SIG-M5 treated with dmso at 0.1 percent for 504 hours (cell line): ENCODE data around the gene UNC5B.
A peak's percentile ranks its signal among the peaks of the same experiment; 100 is the strongest.

Experiments
- DNase-seq: peaks from one replicate; lab custom pipeline; 2025; ENCODE audit not compliant: unreplicated experiment; lab: John Stamatoyannopoulos, UW

Gene UNC5B

DNA sequence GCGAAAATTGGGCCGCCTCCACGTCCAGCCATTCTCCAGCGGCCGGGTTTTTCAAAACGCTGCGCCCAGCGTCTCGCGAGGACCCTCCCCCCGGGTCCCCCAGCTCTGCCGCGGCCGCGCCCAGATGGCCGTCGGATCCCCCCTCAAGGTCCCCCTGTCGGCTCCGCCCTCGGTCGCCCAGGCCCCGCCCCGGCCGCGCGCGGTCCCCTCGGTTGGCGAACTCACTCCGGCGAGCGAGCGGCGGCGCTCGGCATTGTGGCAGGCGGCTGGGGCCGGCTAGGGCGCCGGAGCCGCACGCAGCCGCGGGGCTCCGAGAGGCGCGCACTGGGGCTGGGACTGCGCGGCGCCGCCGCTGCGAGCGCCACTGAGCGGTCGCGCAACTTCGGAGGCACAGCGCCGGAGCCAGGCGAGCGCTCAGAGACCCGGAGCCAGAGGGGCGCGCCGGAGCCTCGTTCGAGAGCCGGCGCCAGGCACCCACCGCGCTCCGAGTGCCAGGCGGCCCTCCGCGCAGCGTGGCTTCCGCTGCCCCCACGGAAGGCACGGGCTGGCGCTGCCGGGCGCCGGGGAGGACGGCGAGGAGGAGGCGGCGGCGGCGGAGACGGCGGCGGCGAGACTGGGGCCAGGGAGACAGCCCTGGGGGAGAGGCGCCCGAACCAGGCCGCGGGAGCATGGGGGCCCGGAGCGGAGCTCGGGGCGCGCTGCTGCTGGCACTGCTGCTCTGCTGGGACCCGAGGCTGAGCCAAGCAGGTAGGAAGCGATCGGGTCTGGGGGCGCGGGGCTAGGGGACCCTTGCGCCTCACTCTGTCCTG is at the start of gene UNC5B:
Gene UNC5B (plus strand): TSS at position 253 of the 809 bp plus-strand sequence. CDS start 416 bp downstream, at position 669.
- peak; percentile 57 for DNase-seq

DNA sequence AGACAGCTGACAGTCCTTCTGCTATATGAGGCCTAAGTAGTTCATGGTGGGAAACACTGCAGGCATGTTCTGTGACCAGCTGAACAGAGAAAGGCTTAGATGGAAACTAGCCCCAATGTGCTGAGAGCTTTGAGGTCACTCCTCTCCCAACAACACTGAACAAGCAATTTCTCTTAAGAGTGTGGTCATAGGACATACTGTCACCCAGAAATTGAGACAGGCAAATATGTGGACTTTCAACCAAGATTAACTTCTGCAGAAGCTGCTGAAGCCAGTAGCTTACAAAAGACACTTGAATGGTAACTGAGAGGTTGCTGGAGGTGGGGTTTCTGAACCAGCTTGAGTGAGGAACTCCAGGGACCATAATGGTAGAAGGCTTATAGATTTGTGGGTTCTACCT is 38.9 kb upstream of the UNC5B start:
- DNase-seq = no peak

DNA sequence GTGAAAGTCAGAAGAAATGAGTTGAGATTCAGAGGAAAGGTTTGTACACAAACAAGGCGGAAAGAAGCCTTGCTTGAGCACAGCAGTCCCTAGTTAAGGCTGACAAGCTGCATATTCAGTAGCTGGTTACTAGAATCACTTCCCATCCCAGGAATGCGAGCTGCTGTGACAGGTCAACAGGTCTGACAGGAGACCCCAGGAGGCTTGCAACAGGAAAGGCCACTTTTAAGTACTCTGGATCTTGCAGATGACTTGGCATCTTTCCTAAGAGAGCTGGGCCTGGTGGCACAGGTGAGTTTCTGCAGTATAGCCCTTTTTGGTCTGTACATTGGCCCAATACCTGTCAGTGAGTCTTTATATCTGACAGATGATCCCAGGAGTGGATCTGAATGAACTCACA is 35.7 kb upstream of the UNC5B start:
- DNase-seq = no peak

DNA sequence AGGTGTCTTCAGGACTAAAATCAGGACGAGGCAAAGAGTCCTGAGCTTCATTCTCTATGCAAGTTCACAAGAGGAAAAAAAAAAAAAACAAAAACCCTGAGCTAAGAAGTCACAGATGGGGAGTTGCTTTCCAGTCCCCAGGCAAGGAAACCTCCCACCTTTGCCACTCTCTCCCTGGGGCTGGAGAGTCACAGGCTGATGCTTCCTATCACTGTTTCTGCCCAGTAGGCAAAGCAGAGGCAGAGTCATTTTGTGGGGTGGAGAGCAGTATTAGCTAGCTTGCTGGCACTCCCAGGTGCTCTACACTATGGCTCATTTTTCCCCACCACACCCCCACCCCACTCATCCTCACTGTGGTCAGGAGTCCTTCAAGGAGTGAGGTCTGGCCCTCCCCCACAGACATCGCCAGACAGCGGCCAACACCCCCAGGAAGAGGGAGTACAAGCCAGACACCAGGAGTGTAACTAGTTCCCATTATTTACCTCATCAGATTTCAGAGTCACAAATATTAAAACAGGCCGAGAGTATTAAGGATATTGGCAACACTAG is 34.6 kb upstream of the UNC5B start:
- DNase-seq = no peak

DNA sequence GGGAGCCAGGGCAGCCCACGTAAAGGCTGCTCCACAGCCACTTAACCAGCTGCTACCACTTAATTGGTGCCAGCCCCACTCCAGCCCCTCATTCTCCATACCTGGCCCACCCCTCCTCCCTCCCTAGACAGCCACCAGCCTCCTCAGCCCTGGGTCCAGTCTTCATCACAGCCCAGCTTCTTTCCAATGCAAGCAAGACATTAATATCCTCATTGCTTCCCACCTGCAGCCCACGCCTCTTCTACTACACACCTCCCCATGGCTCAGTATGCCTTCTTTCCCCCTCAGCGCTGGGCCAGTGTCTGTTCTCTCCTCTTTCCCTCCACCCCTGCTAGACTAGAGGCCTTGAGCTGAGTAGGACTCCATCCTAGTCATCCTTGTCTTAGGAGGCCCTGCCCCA is 33.5 kb upstream of the UNC5B start:
- no peak for DNase-seq

DNA sequence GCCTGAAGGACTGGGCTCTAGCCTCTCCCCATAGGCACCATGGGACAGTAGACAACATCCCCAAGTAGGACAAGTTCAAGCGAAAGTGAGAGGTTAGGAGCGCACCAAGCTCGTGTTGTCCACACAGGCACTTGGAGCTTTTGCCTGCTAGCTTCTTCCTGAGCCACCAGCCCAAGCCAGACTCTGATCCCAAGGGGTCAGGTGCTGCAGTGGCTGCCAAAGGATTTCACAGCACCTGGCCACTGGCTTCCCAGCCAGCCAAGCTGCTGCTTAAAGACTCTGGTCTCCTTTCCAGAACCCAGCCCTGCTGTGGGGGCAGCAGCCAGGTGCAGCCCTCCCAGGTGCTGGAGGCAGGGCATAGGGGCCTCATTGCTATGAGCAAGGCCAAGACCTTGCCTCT is 33.0 kb upstream of the UNC5B start:
- DNase-seq = no peak

DNA sequence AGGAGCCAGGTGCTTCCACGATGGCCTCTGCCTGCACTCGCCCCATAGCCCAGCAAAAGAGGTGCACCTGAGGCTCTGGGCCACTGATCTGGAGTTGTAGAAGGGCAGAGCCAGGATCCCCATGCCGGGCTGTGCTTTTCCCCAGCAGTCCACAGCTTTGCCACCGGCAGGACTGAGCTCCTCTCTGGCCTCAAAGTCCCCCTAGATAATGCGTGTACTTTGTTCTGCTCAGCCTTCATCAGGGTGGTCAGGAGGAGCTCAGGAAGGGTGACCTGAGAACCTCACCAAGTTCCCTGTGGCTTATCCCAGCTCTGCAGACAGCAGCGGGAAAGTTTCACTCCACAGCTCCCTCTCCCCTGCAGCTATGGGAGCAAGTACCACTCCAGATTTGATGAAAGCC is 27.9 kb upstream of the UNC5B start:
- DNase-seq = no peak

DNA sequence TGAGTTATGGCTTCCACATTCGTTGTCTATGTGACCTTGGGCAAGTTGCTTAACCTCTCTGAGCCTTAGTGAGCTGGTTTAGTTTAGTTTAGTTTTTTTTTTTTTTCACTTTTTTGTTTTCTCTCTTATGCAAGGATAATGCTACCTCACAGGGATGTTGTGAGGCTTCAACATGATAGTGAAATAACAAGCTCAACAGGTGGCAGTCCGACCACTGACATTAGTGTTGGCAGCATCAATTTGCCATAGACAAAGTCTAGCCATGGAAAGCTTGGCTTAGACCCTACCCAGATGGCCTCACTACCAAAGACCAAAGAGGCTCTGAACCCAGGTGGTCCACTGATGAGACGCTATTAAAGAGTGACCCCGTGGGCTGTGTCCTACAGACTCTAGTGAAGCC is 27.2 kb upstream of the UNC5B start:
- no peak for DNase-seq

DNA sequence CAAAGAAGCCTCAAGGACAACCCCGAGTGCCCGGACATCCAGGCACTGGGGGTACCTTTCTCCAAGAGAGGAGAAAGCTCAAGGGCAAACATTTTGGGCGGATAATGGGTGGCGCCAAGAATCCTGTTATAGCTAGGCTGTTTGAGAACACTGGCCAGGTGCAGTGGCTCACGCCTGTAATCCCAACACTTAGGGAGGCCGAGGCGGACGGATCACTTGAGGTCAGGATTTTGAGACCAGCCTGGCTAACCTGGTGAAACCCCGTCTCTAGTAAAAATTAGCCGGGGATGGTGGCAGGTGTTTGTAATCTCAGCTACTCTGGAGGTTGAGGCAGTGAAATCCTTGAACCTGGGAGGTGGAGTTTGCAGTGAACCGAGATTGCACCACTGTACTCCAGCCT is 25.2 kb upstream of the UNC5B start:
- DNase-seq = no peak

DNA sequence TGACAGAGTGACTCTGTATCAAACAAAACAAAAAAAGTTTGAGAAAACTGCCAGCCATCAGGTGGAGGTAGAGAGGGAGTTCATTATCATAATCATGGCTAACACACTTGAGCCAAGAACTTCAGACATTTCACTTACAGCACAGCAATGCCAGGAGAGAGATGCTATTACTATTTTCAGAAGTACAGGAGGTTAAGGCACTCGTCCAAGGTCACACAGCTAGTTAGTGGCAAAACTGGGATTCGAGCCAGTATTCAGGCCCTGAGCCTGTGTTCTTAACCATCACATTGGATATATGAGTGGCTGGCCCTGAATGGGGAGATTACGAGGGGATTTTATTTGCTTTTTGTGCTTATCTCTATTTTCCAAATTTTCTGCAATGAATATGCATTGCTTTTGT is 24.8 kb upstream of the UNC5B start:
- no peak for DNase-seq

DNA sequence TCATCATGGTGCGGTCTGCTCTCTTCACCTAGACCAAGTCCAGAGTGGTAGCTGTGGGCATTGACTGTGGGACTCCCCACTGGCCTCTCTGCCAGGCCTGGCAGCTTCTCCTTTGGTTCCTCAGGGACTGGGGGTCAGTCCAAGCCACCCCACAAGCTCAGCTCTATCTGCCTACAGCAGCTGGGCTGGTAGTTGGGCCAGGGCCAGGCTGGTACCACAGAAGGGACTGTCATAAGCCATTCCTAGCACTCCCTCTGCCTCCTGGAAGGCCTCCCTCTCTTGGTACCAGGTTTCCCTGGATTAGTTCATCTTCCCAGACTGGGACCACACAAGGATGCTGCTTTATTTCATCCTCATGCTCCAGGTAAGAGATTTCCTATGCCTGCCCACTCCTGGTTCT is 24.2 kb upstream of the UNC5B start:
- DNase-seq = no peak

DNA sequence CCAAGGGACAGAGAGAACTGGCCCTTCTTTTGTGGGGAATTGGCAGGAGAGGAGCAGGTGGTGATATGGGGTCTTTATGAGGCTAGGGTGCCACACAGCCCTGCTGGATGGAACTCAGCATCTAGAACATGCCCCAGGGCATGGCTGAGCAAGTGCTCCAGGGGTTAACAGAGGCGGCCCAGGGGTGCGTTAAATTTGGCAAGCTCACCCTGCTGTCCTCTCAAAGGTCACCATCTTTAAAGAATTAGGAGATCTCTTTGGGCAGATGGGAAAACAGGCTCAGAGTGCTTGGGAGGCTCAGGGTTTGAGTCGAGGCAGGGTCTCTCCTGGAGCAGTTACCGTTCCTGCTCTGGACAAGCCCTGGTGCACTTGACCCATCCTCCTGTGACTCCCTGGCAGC is 21.4 kb upstream of the UNC5B start:
- no peak for DNase-seq

DNA sequence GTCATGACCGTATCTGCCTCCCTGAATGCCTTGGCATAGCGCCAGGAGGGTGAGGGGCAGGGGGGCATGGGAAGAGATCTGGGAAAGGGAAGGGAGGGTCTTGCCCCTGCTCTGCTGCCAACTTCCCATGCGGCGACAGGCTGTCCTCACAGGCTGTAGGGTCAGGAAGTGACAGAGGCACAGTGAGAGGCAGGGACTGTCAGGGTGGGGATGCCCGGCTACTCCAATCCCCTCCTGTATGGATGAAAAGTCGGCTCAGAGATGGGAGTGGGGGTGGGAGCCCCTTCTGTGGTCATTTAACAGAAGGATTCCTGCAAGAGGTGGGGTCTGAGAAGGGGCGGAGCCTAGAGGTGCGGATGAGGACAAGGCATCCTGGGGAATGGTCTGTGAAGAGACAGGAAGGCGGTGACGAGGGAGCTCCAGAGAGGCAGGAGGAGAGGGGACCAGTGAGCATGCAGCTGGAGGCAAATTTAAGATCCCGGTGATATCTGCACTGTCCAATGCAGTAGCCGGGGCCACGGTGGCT is 20.8 kb upstream of the UNC5B start:
- DNase-seq = no peak

DNA sequence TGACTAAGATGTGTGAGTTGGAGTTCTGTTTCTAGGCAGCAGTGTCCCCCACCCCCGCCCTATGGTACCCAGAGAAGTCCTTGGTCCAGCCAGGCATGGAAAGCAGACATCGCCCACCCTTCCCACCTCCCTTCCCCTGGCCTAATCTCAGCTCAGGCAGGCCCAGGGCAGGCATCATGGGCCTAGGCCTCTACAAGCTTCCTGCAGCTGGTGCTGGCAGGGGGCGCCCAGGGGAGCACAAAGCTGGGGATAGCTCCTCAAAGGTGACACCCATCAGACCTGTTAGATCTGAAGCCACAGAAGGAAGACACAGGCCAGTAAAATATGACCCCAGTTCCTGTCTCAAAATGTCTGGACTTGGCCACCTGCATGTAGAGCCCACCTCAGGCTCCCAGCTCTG is 18.9 kb upstream of the UNC5B start:
- DNase-seq = no peak

DNA sequence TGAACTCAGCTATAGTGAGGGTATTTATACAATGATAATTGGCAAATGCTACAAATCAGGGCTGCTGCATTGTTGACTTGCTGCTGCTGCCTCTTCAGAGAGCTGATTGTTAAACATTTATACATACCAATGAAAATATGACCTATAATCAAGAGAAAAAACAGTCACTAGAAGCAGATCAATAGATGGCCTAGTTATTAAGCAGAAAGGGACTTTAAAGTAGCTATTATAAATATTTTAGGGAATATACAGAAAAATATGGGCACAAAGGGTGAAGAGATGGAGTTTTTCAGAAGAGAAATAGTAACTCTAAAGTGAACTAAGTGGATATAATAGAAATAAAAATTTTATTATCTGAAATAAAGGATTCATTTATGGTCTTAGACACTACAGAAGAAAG is 14.4 kb upstream of the UNC5B start:
- DNase-seq = no peak

DNA sequence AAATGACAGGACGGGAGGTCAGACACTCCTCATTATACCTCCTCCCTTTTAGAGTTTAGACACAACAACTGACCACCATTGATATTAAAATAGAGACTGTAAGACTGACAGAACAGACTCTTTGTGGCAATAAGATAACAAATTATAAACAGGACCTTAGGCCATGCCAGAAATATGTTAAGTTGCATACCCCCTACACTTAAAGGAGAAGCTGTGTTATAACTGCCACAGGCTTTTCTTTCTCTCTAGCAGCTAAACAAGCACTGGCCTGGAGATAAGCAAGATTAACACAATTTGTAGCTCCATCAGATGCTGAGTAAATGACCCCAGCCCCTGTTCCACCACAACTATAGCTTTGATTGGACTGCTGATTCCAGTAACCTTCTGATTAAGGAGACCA is 10.5 kb upstream of the UNC5B start:
- DNase-seq = no peak

DNA sequence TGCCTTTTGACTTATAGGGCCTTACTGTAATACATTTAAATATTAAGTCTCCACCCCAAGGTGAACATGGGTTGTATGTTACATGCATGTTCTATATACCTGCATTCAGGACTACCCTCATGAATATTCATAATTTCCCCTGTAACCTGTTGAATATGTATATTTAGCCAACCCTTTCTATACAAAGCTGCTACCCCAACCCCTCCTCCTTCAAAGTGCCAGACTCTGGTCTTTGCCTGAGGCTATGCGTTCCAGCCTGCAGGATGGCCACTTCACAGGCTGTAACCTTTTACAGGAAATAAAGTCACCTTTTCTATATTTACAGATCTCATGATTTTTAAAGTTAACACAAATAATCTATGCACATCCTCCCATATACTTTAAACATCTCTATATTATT is 10.1 kb upstream of the UNC5B start:
- DNase-seq = no peak

DNA sequence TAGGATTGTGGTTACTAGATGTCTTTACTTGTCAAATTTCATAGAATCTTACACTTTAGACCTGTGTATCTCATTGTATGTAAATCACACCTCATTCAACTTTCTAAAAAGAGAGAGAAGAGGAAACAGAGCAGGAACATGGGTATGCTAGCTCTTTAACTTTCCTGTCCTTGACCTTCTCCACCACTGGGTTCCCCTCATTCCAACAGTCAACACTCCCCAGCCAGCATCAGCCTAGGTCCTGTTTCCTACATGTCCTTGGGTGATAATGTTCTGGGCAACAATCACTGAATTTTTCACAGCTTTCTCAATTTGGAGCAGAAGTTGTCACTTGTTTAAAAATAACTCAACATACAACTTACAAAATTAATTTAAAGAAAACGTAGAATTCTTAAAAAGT is 9.2 kb upstream of the UNC5B start:
- DNase-seq = no peak

DNA sequence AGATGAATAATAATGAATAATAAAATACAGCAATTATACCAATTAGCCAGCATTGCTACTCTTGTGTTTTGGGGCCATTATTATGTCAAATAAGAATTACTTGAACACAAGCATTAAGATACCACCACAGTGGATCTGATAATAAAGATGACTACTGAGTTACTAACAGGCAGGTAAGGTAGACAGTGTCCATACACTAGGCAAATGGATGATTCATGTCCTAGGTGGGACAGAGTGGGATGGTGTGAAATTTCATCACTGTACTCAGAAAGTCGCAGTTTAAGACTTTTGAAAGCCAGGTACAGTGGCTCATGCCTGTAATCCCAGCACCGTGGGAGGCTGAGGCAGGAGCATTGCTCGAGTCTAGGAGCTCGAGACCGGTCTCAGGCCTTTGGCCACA is 8.7 kb upstream of the UNC5B start:
- DNase-seq = no peak

DNA sequence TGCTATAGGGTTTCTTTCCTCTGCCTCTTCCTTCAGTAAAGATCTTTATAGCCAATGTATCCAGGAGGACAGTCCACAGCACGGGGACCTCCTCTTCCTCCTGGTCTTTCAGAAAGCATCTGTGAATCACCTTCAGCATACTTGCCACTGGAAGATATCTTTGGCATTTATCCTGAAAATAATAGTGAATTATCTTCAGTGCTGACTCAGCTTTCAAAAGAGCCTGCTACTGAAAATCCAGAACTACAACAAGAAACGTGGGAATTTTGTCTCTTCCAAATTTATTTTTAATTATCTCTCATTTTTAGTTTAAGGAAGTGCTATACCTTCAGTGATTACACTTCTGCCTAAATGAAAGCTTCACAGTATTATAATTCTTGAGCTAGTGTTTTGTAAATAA is 7.6 kb upstream of the UNC5B start:
- no peak for DNase-seq

DNA sequence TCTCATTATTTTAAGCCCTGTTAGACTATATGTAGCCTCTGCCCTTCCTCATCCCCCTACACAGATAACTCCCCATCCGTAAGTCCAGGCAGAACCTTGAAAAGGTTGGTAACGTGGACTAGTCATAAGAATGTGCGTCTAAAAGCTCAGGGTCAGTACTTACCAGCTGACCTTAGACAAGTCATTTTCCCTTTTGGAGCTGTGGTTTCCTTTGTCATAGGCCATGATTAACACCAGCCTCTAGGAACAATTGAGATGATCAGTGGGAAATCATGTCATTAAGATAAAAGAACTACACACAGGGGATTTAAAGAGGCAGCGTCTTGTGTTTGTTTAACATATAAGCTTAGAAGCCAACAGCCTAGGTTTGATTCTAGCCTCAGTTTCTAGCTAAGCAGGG is 6.9 kb upstream of the UNC5B start:
- no peak for DNase-seq

DNA sequence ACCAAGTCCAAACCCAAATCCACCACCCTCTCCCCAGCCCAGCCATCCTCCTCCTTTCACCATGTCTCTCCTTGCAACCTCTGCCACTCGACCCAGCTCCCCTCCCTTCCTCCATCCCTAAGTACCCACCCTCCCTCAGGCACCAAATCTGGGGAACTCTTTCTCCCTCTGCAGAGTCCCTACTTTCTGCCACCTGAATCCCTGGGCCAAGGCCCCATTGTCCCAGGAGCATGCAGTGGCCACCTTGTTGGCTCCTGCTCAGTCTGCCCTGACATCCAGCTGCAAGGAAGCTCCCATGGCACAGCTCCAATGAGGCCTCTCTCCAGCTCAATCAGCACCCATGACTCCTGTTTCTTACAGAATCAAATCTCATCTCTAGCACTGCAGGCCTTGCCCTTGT is 5.5 kb upstream of the UNC5B start:
- no peak for DNase-seq

DNA sequence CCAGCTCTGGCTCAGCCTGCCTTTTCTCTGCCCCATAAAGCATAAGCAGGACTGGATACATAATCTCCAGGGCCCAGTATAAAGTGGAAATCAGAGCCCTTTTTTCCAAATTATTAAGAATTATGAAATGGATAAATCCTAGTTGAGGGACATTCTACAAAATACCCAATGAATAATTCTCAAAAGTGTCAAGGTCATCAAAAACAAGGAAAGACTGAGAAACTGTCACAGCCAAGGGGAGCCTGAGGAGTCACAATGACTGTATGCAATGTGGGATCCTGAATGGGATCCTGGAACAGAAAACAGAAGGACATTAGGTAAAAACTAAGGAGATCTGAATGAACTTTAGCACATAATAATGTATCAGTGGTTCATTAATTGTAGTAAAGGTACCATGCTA is 4.8 kb upstream of the UNC5B start:
- DNase-seq = no peak
